Pancreas (tissue), 10 donors: ENCODE results near the gene ENOPH1. TPM values are rescaled to one million over a fixed set of nuclear protein-coding genes. Genes with fewer than 3 reads are reported as not detected.

Experiments
- ATAC-seq, 4 donors: fragments of 200-7000 bp; cut with Tn5 transposase; one replicate each; pipeline versions ENCODE4 v1.8.0 to v1.9.1; 2020; ENCODE audit warnings: mild to moderate bottlenecking in 4 of 4, moderate library complexity in 4 of 4
- DNase-seq, 6 donors: peaks; one replicate each; pipeline ENCODE4 v3.0.0-alpha.2; 2020
- FAIRE-seq: peaks from 2 replicates; lab custom pipeline; 2012; peaks lifted over from hg19 to GRCh38; lab: Jason Lieb, UNC
- H3K27ac ChIP-seq, 4 donors: fragments of 200-600 bp; sonication (generic); 1 replicate in 3 of 4; 2 replicates in 1 of 4; pipeline versions ENCODE4 v1.5.0 to v1.8.0; 2020
- H3K27me3 ChIP-seq, 4 donors: fragments of 200-600 bp; one replicate each; pipeline ENCODE4 v1.8.0; 2021
- H3K36me3 ChIP-seq, 3 donors: fragments of 200-600 bp; sonication (generic) in 1 of 3; one replicate each; pipeline versions ENCODE4 v1.5.0 to v1.8.0; 2020 to 2021
- H3K4me1 ChIP-seq, 3 donors: fragments of 200-600 bp; one replicate each; pipeline ENCODE4 v1.8.0; 2021
- H3K4me3 ChIP-seq, 4 donors: fragments of 200-600 bp; sonication (generic) in 2 of 4; one replicate each; pipeline versions ENCODE4 v1.5.0 to v1.8.0; 2020 to 2021
- H3K9me3 ChIP-seq, 4 donors: fragments of 200-600 bp; one replicate each; pipeline ENCODE4 v1.8.0; 2021
- CTCF ChIP-seq, 4 donors: fragments of 200-600 bp; sonication (generic) in 3 of 4; IDR thresholded peaks; one replicate each; pipeline versions ENCODE4 v1.5.0 to v1.8.0; 2021; ENCODE audit warnings: antibody characterized with exemption in 4 of 4
- WGBS, 2 donors: extraction: QIAGEN DNeasy Blood & Tissue Kit; methylation state at CpG; one replicate each; pipeline ENCODE4 v1.1.7; 2013; 5-methylcytosine and 5-hydroxymethylcytosine counted together
- intact Hi-C, 3 donors: fragments of 100-400 bp; cut with DNase I; formaldehyde crosslinking; loops; one replicate each; pipeline versions ENCODE4 v1.11.1 to v1.14.2; 2022
- polyA plus RNA-seq, 2 donors: library from polyadenylated mRNA; stranded (reverse); fragments of 200-250 nt; gene quantifications; one replicate each; pipeline ENCODE4 v1.2.3, GENCODE V29; 2013
- total RNA-seq, 6 donors: library from RNA; stranded (reverse); fragmentation: NEBNext Ultra II Directional in 4 of 6; extraction: Animal tissue kit (Norgen Biotek cat#: 25700) in 4 of 6; gene quantifications; one replicate each; pipeline versions ENCODE4 v1.2.1 to v1.2.4, GENCODE V29; 2021 to 2023
- donor health status: healthy with polysubstance abuse.
- donor health status: DM: no; HTN: no; CAD: no; lungs with moderate emphysema.
- donor health status: DM: no; HTN: no; CAD: no.
- donor health status: control.
- donor health status: control.
- donor health status: Bipolar disorder and iron deficiency.
- donor health status: DM: yes; HTN: yes; CAD: no.
- donor health status: DM: no; HTN: no; CAD: no.
- donor health status: DM: no; HTN: no; CAD: no.
- donor health status: DM: yes; HTN: yes; CAD: no.

The ENOPH1 gene
- total and polyA plus RNA-seq, 8 donors, result 8.4 to 24.4 (median 14.0) TPM

- intact Hi-C loops, result no loop called here
- ATAC-seq (no peak), FAIRE-seq (no peak), DNase-seq (no peak)
- Histone ChIP-seq H3K9me3 (no peaks in the 10 kb centered on the region), H3K36me3 (no peaks in the 10 kb centered on the region), H3K27me3 (no peaks in the 10 kb centered on the region), H3K4me1 (peaks cover 0 to 14% (median 7%) of the 10 kb centered on the region in 3 donors), H3K4me3 (no peak overlapping the region), H3K27ac (no peak overlapping the region)
- WGBS, 2 donors, result 69 to 79% methylated on average over 2 of the region's 2 CpGs
- TF ChIP-seq CTCF (IDR thresholded peaks at IDR 0.05), result no peak
Observed at GRCh38 chr4:82433791-82434190, 3.4 kb downstream of the ENOPH1 start.

GRCh38 chr4:82434949-82435348 is 4.6 kb downstream of the ENOPH1 start:
- WGBS, 2 donors, result 95 to 96% methylated on average over 7 of the region's 7 CpGs
- Histone ChIP-seq H3K9me3 (no peaks in the 10 kb centered on the region), H3K4me1 (peaks cover 0 to 14% (median 7%) of the 10 kb centered on the region in 3 donors), H3K4me3 (no peak overlapping the region), H3K27ac (no peak overlapping the region), H3K27me3 (no peaks in the 10 kb centered on the region), H3K36me3 (no peaks in the 10 kb centered on the region)
- FAIRE-seq, result no peak
- DNase-seq, result no peak
- no peak for TF ChIP-seq CTCF (IDR thresholded peaks at IDR 0.05)
- intact Hi-C loops, result no loop called here
- ATAC-seq, result no peak

- Histone ChIP-seq H3K4me1 (peaks cover 0 to 14% (median 7%) of the 10 kb centered on the region in 3 donors), H3K27me3 (no peaks in the 10 kb centered on the region), H3K36me3 (no peaks in the 10 kb centered on the region), H3K27ac (no peak overlapping the region), H3K4me3 (no peak overlapping the region), H3K9me3 (no peaks in the 10 kb centered on the region)
- intact Hi-C loops, result no loop called here
- ATAC-seq (no peak), DNase-seq (no peak), FAIRE-seq (no peak)
- 83 to 87% methylated on average over 5 of the region's 5 CpGs for WGBS, 2 donors
- no peak for TF ChIP-seq CTCF (IDR thresholded peaks at IDR 0.05)
Observed at GRCh38 chr4:82436130-82436529, 5.7 kb downstream of the ENOPH1 start.

- Histone ChIP-seq H3K9me3 (no peaks in the 10 kb centered on the region), H3K36me3 (no peaks in the 10 kb centered on the region), H3K4me3 (no peak overlapping the region), H3K27me3 (no peaks in the 10 kb centered on the region), H3K4me1 (peaks cover 0 to 9% (median 3%) of the 10 kb centered on the region in 3 donors), H3K27ac (no peak overlapping the region)
- FAIRE-seq, result no peak
- WGBS, 2 donors, result 94 to 95% methylated on average over 4 of the region's 4 CpGs
- no peak for ATAC-seq
- no peak for TF ChIP-seq CTCF (IDR thresholded peaks at IDR 0.05)
- DNase-seq, result no peak
- intact Hi-C loops, result no loop called here
Observed at GRCh38 chr4:82436780-82437179, 6.4 kb downstream of the ENOPH1 start.

GRCh38 chr4:82437285-82438005 is 7.1 kb downstream of the ENOPH1 start:
- no peak for ATAC-seq
- no peak for DNase-seq
- intact Hi-C loops, result no loop called here
- Histone ChIP-seq H3K9me3 (no peaks in the 10 kb centered on the region), H3K4me1 (peaks cover 0 to 5% (median 0%) of the 10 kb centered on the region in 3 donors), H3K27me3 (no peaks in the 10 kb centered on the region), H3K36me3 (no peaks in the 10 kb centered on the region), H3K27ac (no peak overlapping the region), H3K4me3 (no peak overlapping the region)
- 84 to 85% methylated on average over 4 of the region's 4 CpGs for WGBS, 2 donors
- no peak for FAIRE-seq
- no peak for TF ChIP-seq CTCF (IDR thresholded peaks at IDR 0.05)
